IMR-90 (cell line): ENCODE measurements around the gene FFAR3. TPM values are rescaled to one million over a fixed set of nuclear protein-coding genes. Genes with fewer than 3 reads are reported as not detected.
"Not testable (repeated sequence)": the region's sequence is repeated elsewhere in the genome, so short reads cannot be mapped to it uniquely, and the experiment has no call there.

Experiments used
- ATAC-seq: fragments of 200-7000 bp; cut with Tn5 transposase; 2 replicates; pipeline ENCODE4 v1.9.1; 2020; ENCODE audit warnings: low read depth, mild to moderate bottlenecking, moderate library complexity
- BruUV-seq: library from RNA; stranded (reverse); fragments of 400-500 nt; replicated peaks from 2 replicates; lab custom pipeline; 2021; lab: Mats Ljungman, UMichigan
- CTCF ChIA-PET: fragments of 300-600 bp; formaldehyde crosslinking; extraction: SDS; loops from one replicate; lab custom pipeline; 2021; ENCODE audit warnings: antibody characterized with exemption; lab: Yijun Ruan, JAX
- POLR2A ChIA-PET: fragments of 300-600 bp; sonication (Branson Sonifier 250); formaldehyde crosslinking; loops from one replicate; lab custom pipeline; 2022; ENCODE audit warnings: antibody characterized with exemption; ENCODE audit not compliant: unreplicated experiment; lab: Charles Lee
- DNase-seq: peaks from one replicate; pipeline ENCODE4 v3.0.0; 2013
- H2AFZ ChIP-seq: replicated peaks from 2 replicates; pipeline ENCODE3; 2013; ENCODE audit warnings: low read length, mild to moderate bottlenecking; ENCODE audit not compliant: poor library complexity
- H2AK5ac ChIP-seq: 2 replicates; pipeline ENCODE4 v1.6.1; 2013; ENCODE audit warnings: low read depth, low read length, inconsistent platforms
- H2AK9ac ChIP-seq: replicated peaks from 2 replicates; pipeline ENCODE3; 2013; ENCODE audit warnings: mild to moderate bottlenecking, low read depth, low read length, moderate library complexity; ENCODE audit not compliant: poor library complexity
- H2BK120ac ChIP-seq: 2 replicates; pipeline ENCODE4 v1.6.1; 2013; ENCODE audit warnings: low read depth, low read length, inconsistent platforms
- H2BK15ac ChIP-seq: 3 replicates; pipeline ENCODE4 v1.6.1; 2013; ENCODE audit warnings: low read depth, low read length, inconsistent platforms
- H2BK20ac ChIP-seq: 2 replicates; pipeline ENCODE4 v1.6.1; 2013; ENCODE audit warnings: low read depth, mild to moderate bottlenecking, inconsistent platforms, low read length, moderate library complexity
- H2BK5ac ChIP-seq: 2 replicates; pipeline ENCODE4 v1.6.1; 2013; ENCODE audit warnings: mild to moderate bottlenecking, low read depth, low read length, inconsistent platforms; ENCODE audit not compliant: poor library complexity, severe bottlenecking
- H3K14ac ChIP-seq: replicated peaks from 2 replicates; pipeline ENCODE4 v1.6.1; 2013; ENCODE audit warnings: low read depth, low read length, inconsistent platforms
- H3K18ac ChIP-seq: 2 replicates; pipeline ENCODE4 v1.6.1; 2013; ENCODE audit warnings: low read depth, low read length, control low read depth
- H3K23ac ChIP-seq: 2 replicates; pipeline ENCODE4 v1.6.1; 2013; ENCODE audit warnings: low read depth, low read length, inconsistent platforms
- H3K27ac ChIP-seq: 2 replicates; pipeline ENCODE4 v1.5.1; 2013; ENCODE audit warnings: mild to moderate bottlenecking, control low read depth, low read length; ENCODE audit not compliant: insufficient read depth
- H3K27me3 ChIP-seq: 2 replicates; pipeline ENCODE4 v1.6.1; 2013; ENCODE audit warnings: low read length; ENCODE audit not compliant: control insufficient read depth, insufficient read depth
- H3K36me3 ChIP-seq: 2 replicates; pipeline ENCODE4 v1.6.1; 2013; ENCODE audit warnings: low read length, mixed read lengths; ENCODE audit not compliant: control insufficient read depth, insufficient read depth
- H3K4ac ChIP-seq: 2 replicates; pipeline ENCODE4 v1.6.1; 2013; ENCODE audit warnings: low read depth, low read length, inconsistent platforms
- H3K4me1 ChIP-seq: 2 replicates; pipeline ENCODE4 v1.6.1; 2013; ENCODE audit warnings: low read length, mixed read lengths; ENCODE audit not compliant: control insufficient read depth, insufficient read depth
- H3K4me2 ChIP-seq: 2 replicates; pipeline ENCODE4 v1.6.1; 2013; ENCODE audit warnings: low read depth, mild to moderate bottlenecking, control low read depth, low read length, moderate library complexity
- H3K4me3 ChIP-seq: 2 replicates; pipeline ENCODE4 v1.5.1; 2013; ENCODE audit warnings: low read depth, mild to moderate bottlenecking, control low read depth, low read length, moderate library complexity; ENCODE audit not compliant: insufficient read depth
- H3K56ac ChIP-seq: 2 replicates; pipeline ENCODE4 v1.6.1; 2013; ENCODE audit warnings: low read length, inconsistent platforms; ENCODE audit not compliant: insufficient read depth; ENCODE audit errors: extremely low read depth
- H3K79me1 ChIP-seq, 2 experiments: 2 replicates each; pipeline ENCODE4 v1.6.1; 2013; ENCODE audit warnings: low read length in 2 of 2, inconsistent platforms in 1 of 2, low read depth in 1 of 2
- H3K9ac ChIP-seq: 2 replicates; pipeline ENCODE4 v1.6.1; 2013; ENCODE audit warnings: low read depth, low read length, control low read depth
- H3K9me1 ChIP-seq: 2 replicates; pipeline ENCODE4 v1.6.1; 2013; ENCODE audit warnings: low read length, inconsistent platforms; ENCODE audit not compliant: insufficient read depth
- H3K9me3 ChIP-seq: 2 replicates; pipeline ENCODE4 v1.6.1; 2013; ENCODE audit warnings: low read length; ENCODE audit not compliant: control insufficient read depth, insufficient read depth
- H4K20me1 ChIP-seq: 2 replicates; pipeline ENCODE4 v1.6.1; 2013; ENCODE audit warnings: low read length, inconsistent platforms; ENCODE audit not compliant: insufficient read depth
- H4K5ac ChIP-seq: 2 replicates; pipeline ENCODE4 v1.6.1; 2013; ENCODE audit warnings: mild to moderate bottlenecking, low read depth, low read length, control low read depth
- H4K8ac ChIP-seq, 2 experiments: 2 replicates each; pipeline ENCODE4 v1.6.1; 2013; ENCODE audit warnings: low read depth in 2 of 2, low read length in 2 of 2, control low read depth in 1 of 2, inconsistent platforms in 1 of 2
- H4K91ac ChIP-seq: 2 replicates; pipeline ENCODE4 v1.6.1; 2013; ENCODE audit warnings: low read depth, low read length, inconsistent platforms; ENCODE audit not compliant: insufficient read depth
- BHLHE40 ChIP-seq: fragments of 150-350 bp; IDR thresholded peaks from 2 replicates; pipeline ENCODE4 v1.6.1; 2016; ENCODE audit warnings: mild to moderate bottlenecking, low read depth, low read length
- WGBS, 2 experiments: methylation state at CpG; one replicate each; pipeline versions ENCODE4 v1.1.5 to v1.1.7; 2013; ENCODE audit warnings: missing lambda C conversion rate in 2 of 2; ENCODE audit not compliant: insufficient read length in 1 of 2; ENCODE audit errors: extremely low coverage in 2 of 2; 5-methylcytosine and 5-hydroxymethylcytosine counted together
- dilution Hi-C: fragments of 300-500 bp; cut with HindIII; formaldehyde crosslinking; loops from one replicate; pipeline ENCODE4 v1.14.3; 2018; ENCODE audit warnings: low sequenced_read_pairs; ENCODE audit not compliant: unreplicated experiment
- in situ Hi-C: fragments of 300-500 bp; cut with MboI; formaldehyde crosslinking; loops from 3 replicates; pipeline ENCODE4 v1.14.3; 2019; ENCODE audit warnings: low sequenced_read_pairs, inconsistent platforms, mixed read lengths
- intact Hi-C: fragments of 100-400 bp; cut with micrococcal nuclease; formaldehyde crosslinking; loops from 2 replicates; pipeline ENCODE4 v1.10.0; 2022
- polyA plus RNA-seq, 3 experiments: library from polyadenylated mRNA; depleted of rRNA; stranded (reverse); fragments of >200 nt; gene quantifications; 2 replicates each; pipeline ENCODE4 v1.2.3, GENCODE V29; 2012; ENCODE audit warnings: low replicate concordance in 1 of 3
- total RNA-seq: library from RNA; depleted of rRNA; stranded (reverse); fragments of >200 nt; gene quantifications from 2 replicates; pipeline ENCODE4 v1.2.3, GENCODE V29; 2012

FFAR3 gene
- total and polyA plus RNA-seq, 2 of the 4 experiments (the other 2 are of a cell fraction), result not detected

- Histone ChIP-seq H3K4me1 (no peaks in the 10 kb centered on the region), H2BK15ac (no peak overlapping the region), H2BK5ac (no peak overlapping the region), H4K8ac (no peak overlapping the region), H2BK20ac (no peak overlapping the region), H3K56ac (no peak overlapping the region), H2AK5ac (no peak overlapping the region), H3K9me1 (no peaks in the 10 kb centered on the region), H3K9ac (no peak overlapping the region), H3K27me3 (peaks cover 1% of the 10 kb centered on the region; the same call in 1 of the 2 replicates), H4K20me1 (no peaks in the 10 kb centered on the region), H4K91ac (no peak overlapping the region), H3K36me3 (no peaks in the 10 kb centered on the region), H3K18ac (no peak overlapping the region), H3K4me3 (no peak overlapping the region), H3K4me2 (no peak overlapping the region), H3K14ac (no peak overlapping the region), H3K23ac (no peak overlapping the region), H2BK120ac (no peak overlapping the region), H3K79me1 (no peaks in the 10 kb centered on the region), H3K4ac (no peak overlapping the region), H3K27ac (no peak overlapping the region), H4K5ac (no peak overlapping the region), H3K9me3 (no peaks in the 10 kb centered on the region), H2AK9ac (no peak overlapping the region), H2AFZ (no peak overlapping the region)
- TF ChIP-seq BHLHE40, result no peak
- CTCF ChIA-PET, result no interaction called here
- POLR2A ChIA-PET, result no interaction called here
- intact Hi-C loops (no loop called here), dilution Hi-C loops (no loop called here), in situ Hi-C loops (no loop called here)
- DNase-seq (no peak), ATAC-seq (no peak)
- BruUV-seq, result no TSS peak
- 95% methylated on average over 4 of the region's 7 CpGs; no CpG with 5 or more reads in 1 of the 2 experiments for WGBS, 2 experiments
These were observed 42.5 kb downstream of the FFAR3 start for GRCh38 chr19:35400773-35401100.

- H2BK20ac ChIP-seq, ATAC-seq, H2AFZ ChIP-seq, H2BK5ac ChIP-seq, in situ Hi-C loops, H2AK9ac ChIP-seq, H4K8ac ChIP-seq, H3K18ac ChIP-seq, H3K14ac ChIP-seq, dilution Hi-C loops, H2AK5ac ChIP-seq, H3K4me3 ChIP-seq, H3K36me3 ChIP-seq, H3K23ac ChIP-seq, BruUV-seq, H4K20me1 ChIP-seq, H3K27ac ChIP-seq, H3K27me3 ChIP-seq, H3K4me2 ChIP-seq, H2BK120ac ChIP-seq, H4K5ac ChIP-seq, H3K9me1 ChIP-seq, H3K9me3 ChIP-seq, H3K9ac ChIP-seq, H3K4ac ChIP-seq, H3K79me1 ChIP-seq, CTCF ChIA-PET, H3K4me1 ChIP-seq, H4K91ac ChIP-seq, intact Hi-C loops, H2BK15ac ChIP-seq, POLR2A ChIA-PET, H3K56ac ChIP-seq, DNase-seq: not testable (repeated sequence)
- 63% methylated on average over 2 of the region's 9 CpGs; no CpG with 5 or more reads in 1 of the 2 experiments for WGBS, 2 experiments
These were observed 43.2 kb downstream of the FFAR3 start for GRCh38 chr19:35401416-35401815.
